K562 (cell line): ENCODE measurements around the gene UBE2S. TPM values are rescaled to one million over a fixed set of nuclear protein-coding genes. Genes with fewer than 3 reads are reported as not detected.

ENCODE experiments used
- ESRRA ChIP-seq: fragments of 450-650 bp; IDR thresholded peaks from 2 replicates; pipeline ENCODE4 v1.6.1; 2014; ENCODE audit warnings: low read depth, mild to moderate bottlenecking, moderate library complexity, borderline replicate concordance
- MCM3 ChIP-seq: fragments of 450-650 bp; IDR thresholded peaks from 2 replicates; pipeline ENCODE4 v1.6.1; 2016
- NR2C2 ChIP-seq, 2 experiments: fragments of 200-800 bp in 1 of 2; sonication (Bioruptor generic) in 1 of 2; sonication (generic) in 1 of 2; formaldehyde crosslinking in 1 of 2; IDR thresholded peaks; 2 replicates each; pipeline versions ENCODE4 v1.6.1 to v1.8.0; 2016 to 2022; ENCODE audit warnings: mild to moderate bottlenecking in 1 of 2, missing compliant biosample characterization in 1 of 2, missing genetic modification characterization in 1 of 2, missing genetic modification reagents in 1 of 2
- RCOR1 ChIP-seq, 2 experiments: IDR thresholded peaks; 2 replicates each; pipeline ENCODE4 v1.6.1; 2012; ENCODE audit warnings: low read depth in 2 of 2, low read length in 2 of 2, borderline replicate concordance in 1 of 2, improper control_type of control experiment in 1 of 2
- STAT5A ChIP-seq: IDR thresholded peaks from 2 replicates; pipeline ENCODE4 v1.6.1; 2012; ENCODE audit warnings: low read length, inconsistent platforms, borderline replicate concordance
- TAF1 ChIP-seq: IDR thresholded peaks from 2 replicates; pipeline ENCODE4 v1.6.1; 2011; ENCODE audit warnings: mild to moderate bottlenecking, low read length, moderate library complexity; ENCODE audit not compliant: insufficient read depth, control insufficient read depth, severe bottlenecking; ENCODE audit errors: extremely low read depth
- ZFX ChIP-seq: sonication (generic); formaldehyde crosslinking; IDR thresholded peaks from 2 replicates; pipeline ENCODE4 v1.8.0; 2022; ENCODE audit warnings: mild to moderate bottlenecking, missing genetic modification reagents, moderate library complexity
- polyA plus RNA-seq, 8 experiments: library from polyadenylated mRNA; depleted of rRNA in 4 of 8; stranded (reverse) in 5 of 8; unstranded in 3 of 8; fragments of >200 nt; fragmentation: Nextera tagmentation in 2 of 8; fragmentation: Illumina TruSeq in 1 of 8; extraction: Ambion mirVana in 2 of 8; extraction: Trizol in 1 of 8; gene quantifications; 2 replicates each; pipeline versions ENCODE4 v1.2.1 to v1.2.3, GENCODE V29; 2011 to 2014; ENCODE audit warnings: inconsistent platforms in 1 of 8, missing spikeins in 1 of 8
- total RNA-seq, 7 experiments: library from RNA; depleted of rRNA in 6 of 7; stranded (reverse); fragments of >200 nt in 6 of 7; fragmentation: Illumina TruSeq in 2 of 7; extraction: Trizol in 2 of 7; gene quantifications; 2 replicates each; pipeline versions ENCODE4 v1.2.1 to v1.2.3, GENCODE V29; 2011 to 2021; ENCODE audit warnings: low replicate concordance in 1 of 7
- TF ChIP-seq, protein P1 (sequence below): fragments of 250-450 bp; sonication (Bioruptor Pico); IDR thresholded peaks from 2 replicates; pipeline ENCODE4 v1.9.0; 2021; ENCODE audit warnings: mild to moderate bottlenecking
- TF ChIP-seq, protein P2 (sequence below), 2 experiments: fragments of 450-650 bp; formaldehyde crosslinking in 1 of 2; IDR thresholded peaks; 2 replicates each; pipeline versions ENCODE4 v1.4.0 to v1.6.1; 2014 to 2020; ENCODE audit warnings: mild to moderate bottlenecking in 2 of 2, borderline replicate concordance in 1 of 2, low read depth in 1 of 2
- TF ChIP-seq, protein P3 (sequence below): fragments of 450-650 bp; IDR thresholded peaks from 2 replicates; pipeline ENCODE4 v1.6.1; 2016; ENCODE audit warnings: antibody characterized with exemption
- TF ChIP-seq, protein P4 (sequence below): IDR thresholded peaks from 2 replicates; pipeline ENCODE4 v1.6.1; 2014; ENCODE audit warnings: antibody characterized with exemption
- TF ChIP-seq, protein P5 (sequence below): fragments of 450-650 bp; IDR thresholded peaks from 2 replicates; pipeline ENCODE4 v1.6.1; 2016

The UBE2S gene
- total and polyA plus RNA-seq, 9 of the 15 experiments (the other 6 are each of a cell fraction or from before 2014, with no cell fraction given) = 1.5 to 1,305 (median 157) TPM

DNA sequence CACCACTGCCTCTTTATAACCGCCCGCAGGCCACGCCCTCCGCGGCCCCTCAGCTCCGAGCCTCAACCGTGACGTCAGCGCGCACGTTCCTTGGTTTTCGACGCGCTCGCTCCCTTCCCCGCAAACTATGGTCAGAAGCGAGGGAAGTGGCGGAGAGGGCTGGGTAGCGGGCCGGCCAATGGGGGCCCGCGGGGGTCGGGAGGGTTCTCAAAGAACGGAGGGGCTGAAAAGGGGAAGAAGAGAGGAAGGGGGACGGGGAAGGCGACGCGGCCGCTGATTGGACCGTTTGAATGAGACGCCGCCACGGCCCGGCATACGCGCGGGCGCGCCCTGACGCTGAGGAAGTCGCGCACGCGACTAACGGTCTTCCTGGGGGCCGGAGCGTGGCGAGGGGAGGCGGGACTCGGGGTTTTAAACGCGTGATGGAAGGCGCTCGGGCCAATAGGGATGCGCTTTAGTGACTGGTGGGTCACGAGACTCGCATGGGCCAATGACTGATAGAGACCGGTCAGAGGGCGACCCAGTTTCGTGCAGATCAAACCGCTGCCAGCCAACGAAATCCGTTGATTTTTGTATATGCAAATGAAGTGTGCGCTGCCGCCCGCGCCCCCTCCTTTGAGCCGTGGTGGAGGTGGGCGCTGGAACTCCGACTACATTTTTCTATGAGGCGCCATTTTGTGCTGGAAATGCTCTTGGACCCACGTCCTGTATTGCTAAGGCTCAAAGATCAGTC, 378 bp upstream of the UBE2S start (continued):
- TF ChIP-seq, protein P1, sequence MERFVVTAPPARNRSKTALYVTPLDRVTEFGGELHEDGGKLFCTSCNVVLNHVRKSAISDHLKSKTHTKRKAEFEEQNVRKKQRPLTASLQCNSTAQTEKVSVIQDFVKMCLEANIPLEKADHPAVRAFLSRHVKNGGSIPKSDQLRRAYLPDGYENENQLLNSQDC (CRISPR knock-in tag) = no peak
- no peak; the same call in 1 of the 2 replicates for TF ChIP-seq ZFX (CRISPR knock-in tag)
- peak; percentile 39 for TF ChIP-seq TAF1
- TF ChIP-seq, protein P2, sequence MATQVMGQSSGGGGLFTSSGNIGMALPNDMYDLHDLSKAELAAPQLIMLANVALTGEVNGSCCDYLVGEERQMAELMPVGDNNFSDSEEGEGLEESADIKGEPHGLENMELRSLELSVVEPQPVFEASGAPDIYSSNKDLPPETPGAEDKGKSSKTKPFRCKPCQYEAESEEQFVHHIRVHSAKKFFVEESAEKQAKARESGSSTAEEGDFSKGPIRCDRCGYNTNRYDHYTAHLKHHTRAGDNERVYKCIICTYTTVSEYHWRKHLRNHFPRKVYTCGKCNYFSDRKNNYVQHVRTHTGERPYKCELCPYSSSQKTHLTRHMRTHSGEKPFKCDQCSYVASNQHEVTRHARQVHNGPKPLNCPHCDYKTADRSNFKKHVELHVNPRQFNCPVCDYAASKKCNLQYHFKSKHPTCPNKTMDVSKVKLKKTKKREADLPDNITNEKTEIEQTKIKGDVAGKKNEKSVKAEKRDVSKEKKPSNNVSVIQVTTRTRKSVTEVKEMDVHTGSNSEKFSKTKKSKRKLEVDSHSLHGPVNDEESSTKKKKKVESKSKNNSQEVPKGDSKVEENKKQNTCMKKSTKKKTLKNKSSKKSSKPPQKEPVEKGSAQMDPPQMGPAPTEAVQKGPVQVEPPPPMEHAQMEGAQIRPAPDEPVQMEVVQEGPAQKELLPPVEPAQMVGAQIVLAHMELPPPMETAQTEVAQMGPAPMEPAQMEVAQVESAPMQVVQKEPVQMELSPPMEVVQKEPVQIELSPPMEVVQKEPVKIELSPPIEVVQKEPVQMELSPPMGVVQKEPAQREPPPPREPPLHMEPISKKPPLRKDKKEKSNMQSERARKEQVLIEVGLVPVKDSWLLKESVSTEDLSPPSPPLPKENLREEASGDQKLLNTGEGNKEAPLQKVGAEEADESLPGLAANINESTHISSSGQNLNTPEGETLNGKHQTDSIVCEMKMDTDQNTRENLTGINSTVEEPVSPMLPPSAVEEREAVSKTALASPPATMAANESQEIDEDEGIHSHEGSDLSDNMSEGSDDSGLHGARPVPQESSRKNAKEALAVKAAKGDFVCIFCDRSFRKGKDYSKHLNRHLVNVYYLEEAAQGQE (IDR thresholded peaks at IDR 0.05; ENCODE audit: borderline replicate concordance) = peak; percentile 98
- TF ChIP-seq, protein P2 (CRISPR knock-in tag; IDR thresholded peaks at IDR 0.05; ENCODE audit: low read depth) = peak; percentile 14
- TF ChIP-seq RCOR1 (IDR thresholded peaks at IDR 0.05; ENCODE audit: borderline replicate concordance in 1 of 2, low read depth in 2 of 2, low read length in 2 of 2) = peak in 1 of 2 experiments; percentile 70; a peak in 2 of 4 replicates
- TF ChIP-seq, protein P3, sequence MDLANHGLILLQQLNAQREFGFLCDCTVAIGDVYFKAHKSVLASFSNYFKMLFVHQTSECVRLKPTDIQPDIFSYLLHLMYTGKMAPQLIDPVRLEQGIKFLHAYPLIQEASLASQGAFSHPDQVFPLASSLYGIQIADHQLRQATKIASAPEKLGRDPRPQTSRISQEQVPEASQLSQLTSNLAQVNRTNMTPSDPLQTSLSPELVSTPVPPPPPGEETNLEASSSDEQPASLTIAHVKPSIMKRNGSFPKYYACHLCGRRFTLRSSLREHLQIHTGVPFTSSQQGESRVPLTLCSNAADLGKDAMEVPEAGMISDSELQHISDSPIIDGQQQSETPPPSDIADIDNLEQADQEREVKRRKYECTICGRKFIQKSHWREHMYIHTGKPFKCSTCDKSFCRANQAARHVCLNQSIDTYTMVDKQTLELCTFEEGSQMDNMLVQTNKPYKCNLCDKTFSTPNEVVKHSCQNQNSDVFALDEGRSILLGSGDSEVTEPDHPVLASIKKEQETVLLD = peak; percentile 98
- no peak for TF ChIP-seq STAT5A
- no peak for TF ChIP-seq NR2C2 (CRISPR knock-in tag; IDR thresholded peaks at IDR 0.05)
- TF ChIP-seq NR2C2 (tag; IDR thresholded peaks at IDR 0.05) = peak; percentile 84
- peak; percentile 62; the same call in 1 of the 2 replicates for TF ChIP-seq ESRRA
- TF ChIP-seq MCM3 = no peak
- TF ChIP-seq, protein P4, sequence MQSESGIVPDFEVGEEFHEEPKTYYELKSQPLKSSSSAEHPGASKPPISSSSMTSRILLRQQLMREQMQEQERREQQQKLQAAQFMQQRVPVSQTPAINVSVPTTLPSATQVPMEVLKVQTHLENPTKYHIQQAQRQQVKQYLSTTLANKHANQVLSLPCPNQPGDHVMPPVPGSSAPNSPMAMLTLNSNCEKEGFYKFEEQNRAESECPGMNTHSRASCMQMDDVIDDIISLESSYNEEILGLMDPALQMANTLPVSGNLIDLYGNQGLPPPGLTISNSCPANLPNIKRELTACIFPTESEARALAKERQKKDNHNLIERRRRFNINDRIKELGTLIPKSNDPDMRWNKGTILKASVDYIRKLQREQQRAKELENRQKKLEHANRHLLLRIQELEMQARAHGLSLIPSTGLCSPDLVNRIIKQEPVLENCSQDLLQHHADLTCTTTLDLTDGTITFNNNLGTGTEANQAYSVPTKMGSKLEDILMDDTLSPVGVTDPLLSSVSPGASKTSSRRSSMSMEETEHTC = peak; percentile 63; the same call in 1 of the 2 replicates
- TF ChIP-seq, protein P5, sequence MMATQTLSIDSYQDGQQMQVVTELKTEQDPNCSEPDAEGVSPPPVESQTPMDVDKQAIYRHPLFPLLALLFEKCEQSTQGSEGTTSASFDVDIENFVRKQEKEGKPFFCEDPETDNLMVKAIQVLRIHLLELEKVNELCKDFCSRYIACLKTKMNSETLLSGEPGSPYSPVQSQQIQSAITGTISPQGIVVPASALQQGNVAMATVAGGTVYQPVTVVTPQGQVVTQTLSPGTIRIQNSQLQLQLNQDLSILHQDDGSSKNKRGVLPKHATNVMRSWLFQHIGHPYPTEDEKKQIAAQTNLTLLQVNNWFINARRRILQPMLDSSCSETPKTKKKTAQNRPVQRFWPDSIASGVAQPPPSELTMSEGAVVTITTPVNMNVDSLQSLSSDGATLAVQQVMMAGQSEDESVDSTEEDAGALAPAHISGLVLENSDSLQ = peak; percentile 99
